CD4-positive, alpha-beta T cell treated with Interleukin-15 for 1 hour (primary cell): Measurements from ENCODE around the gene SMAD7.

Experiments used
- DNase-seq: peaks from one replicate; pipeline ENCODE4 v3.0.0-alpha.2; 2020

SMAD7 gene

GRCh38 chr18:48943736-48944527 is 6.8 kb downstream of the SMAD7 start:
- DNase-seq = no peak

- no peak for DNase-seq
Measured at GRCh38 chr18:48943333-48943732, 7.4 kb downstream of the SMAD7 start.

DNA sequence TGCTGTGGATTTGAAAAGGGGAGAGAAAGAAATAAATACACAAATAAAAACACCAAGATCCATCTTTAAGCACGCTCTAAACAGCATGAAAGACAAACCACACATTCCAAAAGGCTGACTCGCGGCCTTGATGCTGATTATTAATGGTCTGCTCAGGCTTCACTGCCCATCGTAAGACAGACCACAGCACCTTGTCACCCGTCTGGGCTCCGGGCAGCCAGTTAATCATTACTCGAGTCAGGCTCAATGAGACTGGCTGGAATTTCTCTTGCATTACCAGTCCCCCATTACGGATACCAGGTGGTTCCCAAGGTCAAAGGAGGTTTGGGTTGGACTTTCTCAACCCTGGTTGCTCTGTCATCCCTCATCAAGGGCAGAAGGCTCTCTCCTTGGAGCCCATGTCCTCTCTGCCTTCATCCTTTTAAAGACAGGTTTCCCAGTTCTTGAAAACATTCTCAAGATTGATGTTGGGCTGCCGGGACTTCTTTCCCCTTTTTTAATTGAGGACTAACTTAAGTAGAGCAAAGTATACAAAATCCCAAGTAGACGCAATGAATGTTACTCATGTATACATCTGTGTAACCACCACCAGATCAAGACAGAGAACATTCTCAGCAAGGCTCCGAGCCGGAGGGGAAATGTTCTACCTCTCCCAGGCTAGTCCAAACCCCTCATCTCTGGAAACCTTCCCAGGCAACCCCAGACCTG is 8.1 kb downstream of the SMAD7 start:
- no peak for DNase-seq

- no peak for DNase-seq
Measured at GRCh38 chr18:48942086-48942485, 8.7 kb downstream of the SMAD7 start.

GRCh38 chr18:48941672-48942071 is 9.1 kb downstream of the SMAD7 start:
- no peak for DNase-seq

GRCh38 chr18:48940854-48941611 is 9.7 kb downstream of the SMAD7 start:
- DNase-seq = peak; percentile 96

GRCh38 chr18:48939205-48940097 is 11.3 kb downstream of the SMAD7 start:
- DNase-seq = no peak

DNA sequence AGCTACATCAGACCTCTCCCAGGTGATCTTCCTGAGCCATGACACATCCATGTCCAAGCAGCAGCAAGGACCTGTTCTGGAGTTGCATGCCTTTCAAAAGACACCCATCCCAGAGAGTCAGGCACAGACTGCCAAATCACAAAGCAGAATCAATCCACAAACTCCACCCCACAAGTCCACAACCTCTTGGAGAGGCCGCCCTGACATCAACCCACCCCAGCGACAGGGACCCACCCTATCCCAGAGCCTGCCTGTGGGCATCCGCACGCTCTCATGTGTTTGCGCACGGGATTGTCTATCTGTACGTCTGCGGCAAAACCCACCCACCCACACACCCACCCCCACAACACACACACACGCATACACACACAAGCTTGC is 11.9 kb downstream of the SMAD7 start:
- DNase-seq = no peak

GRCh38 chr18:48937869-48938750 is 12.7 kb downstream of the SMAD7 start:
- DNase-seq = no peak

- DNase-seq = no peak
Measured at GRCh38 chr18:48935433-48935774, 15.4 kb downstream of the SMAD7 start.

DNA sequence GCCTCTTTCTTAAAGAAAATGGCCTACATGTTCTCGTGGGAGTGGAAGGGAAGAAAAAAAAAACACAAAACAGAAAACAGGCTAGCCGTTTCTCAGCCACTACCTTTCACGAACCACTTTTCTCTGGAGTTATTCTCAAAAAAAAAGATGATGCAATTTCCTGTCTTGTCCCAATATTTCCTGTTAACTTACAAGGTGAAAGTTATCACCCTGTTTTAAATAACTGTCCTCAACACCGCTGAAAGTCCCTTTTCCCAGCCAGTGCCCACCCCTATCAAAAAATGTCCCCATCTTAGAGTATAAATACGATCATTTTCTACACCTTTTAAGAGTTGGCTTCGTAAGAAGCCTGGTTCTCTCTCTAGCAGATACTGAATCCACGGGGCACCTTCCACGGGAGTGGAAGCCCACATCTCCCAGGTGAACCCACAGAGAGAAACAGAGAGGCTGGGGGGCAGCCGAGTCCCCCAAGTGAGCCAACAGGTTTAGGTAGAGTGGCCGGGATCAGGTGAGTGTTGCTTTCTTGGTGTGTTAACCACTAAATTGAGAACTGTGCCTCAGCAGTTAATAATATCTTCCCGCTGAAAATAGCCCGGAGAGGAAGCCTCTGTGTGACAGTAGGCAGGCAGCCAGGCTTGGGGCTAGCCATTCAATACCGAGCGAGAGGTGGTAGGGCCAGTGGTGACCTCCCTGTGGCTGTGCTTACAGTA is 15.9 kb downstream of the SMAD7 start:
- no peak for DNase-seq

DNA sequence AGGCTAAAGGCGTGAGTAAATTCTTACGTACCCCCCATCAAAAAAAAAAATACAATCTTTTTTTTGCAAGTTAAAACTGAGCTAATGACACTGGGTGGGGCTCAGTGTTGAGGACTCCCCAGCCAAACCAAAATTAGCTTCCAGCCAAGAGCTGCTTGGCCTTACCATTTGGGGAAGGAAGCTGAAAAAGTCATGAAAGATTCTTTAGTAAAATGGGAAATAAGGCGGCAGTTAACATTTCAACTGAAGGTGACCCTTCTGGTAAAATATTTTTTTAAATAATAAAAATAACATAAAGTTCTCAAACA is 16.4 kb downstream of the SMAD7 start:
- DNase-seq = no peak

DNA sequence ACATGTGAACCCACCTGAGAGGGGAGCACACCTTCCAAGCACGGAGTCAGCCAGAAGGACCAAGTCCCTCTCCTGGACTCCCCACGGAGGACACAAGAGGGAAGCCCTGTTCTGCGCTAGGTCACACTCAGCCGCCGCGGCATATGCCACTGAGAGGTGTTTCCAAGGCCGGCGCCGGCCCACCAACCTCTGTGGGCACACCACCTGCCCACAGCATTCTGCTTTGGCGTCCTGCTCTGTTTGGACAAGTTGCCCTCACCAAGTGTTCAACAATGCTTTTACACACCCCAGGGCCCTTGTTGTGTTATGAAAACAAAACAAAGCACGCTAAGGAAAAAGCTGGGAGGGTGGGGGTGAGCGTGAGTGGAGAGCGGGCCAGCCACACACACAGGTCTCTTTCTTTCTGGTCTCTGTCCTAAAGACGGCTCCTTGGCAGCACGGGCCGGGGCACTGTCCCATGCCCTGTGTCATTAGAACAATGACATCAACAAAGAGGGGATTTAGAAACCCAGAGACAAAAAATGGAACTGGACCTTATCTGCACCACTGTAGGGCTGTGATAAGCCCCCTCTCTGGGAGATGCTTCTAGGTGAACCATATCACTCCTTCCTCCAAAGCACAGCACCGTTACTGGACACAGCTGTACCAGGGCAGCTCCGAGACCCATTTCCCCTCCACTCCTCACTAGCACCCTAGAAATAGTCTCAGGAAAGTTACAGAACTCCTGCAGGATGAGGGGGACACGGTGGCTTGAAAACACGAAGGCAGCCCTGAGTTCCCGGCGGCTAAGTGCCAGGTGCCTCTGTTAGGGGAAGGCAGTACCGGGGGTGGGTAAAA is 17.0 kb downstream of the SMAD7 start:
- DNase-seq = no peak

GRCh38 chr18:48932822-48933510 is 17.8 kb downstream of the SMAD7 start:
- DNase-seq = peak; percentile 52

DNA sequence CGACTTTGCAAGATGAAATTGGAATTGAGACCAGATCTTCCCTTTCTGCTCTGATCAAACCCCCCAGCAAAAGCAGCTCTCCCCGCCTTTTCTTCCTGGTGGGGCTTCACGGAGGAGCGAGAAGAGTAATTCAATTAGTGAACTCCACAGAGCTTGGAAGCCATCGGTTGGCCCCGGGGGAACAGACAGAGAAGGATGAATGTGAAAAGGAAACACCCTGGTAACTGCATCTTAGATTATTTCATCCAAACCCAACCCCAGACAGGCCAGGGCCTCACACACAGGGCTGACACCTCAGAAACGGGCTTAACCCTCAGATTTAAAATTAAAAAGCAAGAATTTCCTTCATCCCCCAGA is 18.3 kb downstream of the SMAD7 start:
- no peak for DNase-seq

GRCh38 chr18:48931680-48932461 is 18.9 kb downstream of the SMAD7 start:
- DNase-seq = no peak

GRCh38 chr18:48930926-48931325 is 19.8 kb downstream of the SMAD7 start:
- DNase-seq = no peak

- no peak for DNase-seq
Measured at GRCh38 chr18:48929941-48930713, 20.6 kb downstream of the SMAD7 start.
